Amniotic epithelial cell (primary cell): ENCODE results near the gene PTPA.
"Not testable (repeated sequence)": the region's sequence is repeated elsewhere in the genome, so short reads cannot be mapped to it uniquely, and the experiment has no call there.

Experiments
- DNase-seq: peaks from one replicate; pipeline ENCODE4 v3.0.0-alpha.2; 2010; ENCODE audit warnings: low read depth

PTPA gene

DNA sequence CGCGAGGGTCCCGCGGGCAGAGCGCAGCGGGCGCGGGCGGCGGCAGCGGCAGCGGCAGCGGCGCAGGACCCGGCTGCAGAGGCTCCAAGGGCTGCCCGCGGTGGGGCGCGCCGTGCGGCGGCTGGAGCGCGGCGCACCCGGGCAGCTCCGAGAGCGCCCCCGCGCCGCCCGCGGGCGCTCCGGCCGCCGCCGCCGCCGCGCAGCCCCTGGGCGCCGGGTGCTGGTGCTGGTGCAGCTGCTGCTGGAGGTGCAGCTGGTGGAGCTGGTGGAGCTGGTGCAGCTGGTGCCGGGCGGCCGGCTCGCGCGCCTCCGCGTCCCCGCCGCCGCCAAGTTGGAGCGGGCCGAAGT, 66.2 kb downstream of the PTPA start:
- DNase-seq = no peak

DNA sequence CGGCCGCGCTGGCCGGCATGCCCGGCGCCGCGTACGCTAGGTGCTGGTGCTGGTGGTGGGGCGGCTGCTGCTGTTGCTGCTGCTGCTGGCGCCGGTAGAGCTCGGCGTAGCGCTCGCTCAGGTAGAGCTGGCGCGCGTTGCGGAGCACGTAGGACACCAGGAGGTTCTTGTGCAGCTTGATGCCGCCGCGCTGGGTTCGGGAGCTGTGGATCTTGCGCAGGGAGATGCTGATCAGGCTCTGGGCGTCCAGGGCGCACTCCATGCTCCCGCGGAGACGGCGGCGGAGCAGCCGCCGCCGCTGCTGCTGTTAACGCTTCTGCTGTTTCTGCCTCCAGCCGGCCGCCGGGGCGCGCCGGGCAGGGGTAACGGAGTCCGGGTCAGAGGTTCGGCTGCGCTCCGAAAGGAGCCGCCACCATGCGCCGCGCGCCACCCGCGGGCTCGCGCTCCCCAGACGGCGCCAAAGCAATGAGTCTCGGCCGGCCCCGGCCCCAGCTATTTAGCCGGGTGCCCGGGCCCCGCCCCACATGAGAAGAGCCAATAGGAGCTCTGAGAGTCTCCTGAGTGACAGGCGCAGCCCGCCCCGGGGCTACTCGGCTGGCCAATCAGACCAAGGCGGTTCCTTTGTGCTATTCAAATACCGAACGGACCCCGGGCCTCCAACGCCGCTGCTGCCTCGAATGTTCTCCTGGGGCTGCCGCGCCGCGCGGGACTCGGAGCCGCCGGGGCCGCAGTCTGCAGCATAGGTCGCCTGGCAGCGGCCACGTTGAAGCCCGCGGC, 66.8 kb downstream of the PTPA start, which contains the start of gene IER5L:
IER5L (minus strand) TSS at position 471 of the 777 bp plus-strand sequence; CDS start at position 262, 209 bp downstream.
- DNase-seq = peak; percentile 90

DNA sequence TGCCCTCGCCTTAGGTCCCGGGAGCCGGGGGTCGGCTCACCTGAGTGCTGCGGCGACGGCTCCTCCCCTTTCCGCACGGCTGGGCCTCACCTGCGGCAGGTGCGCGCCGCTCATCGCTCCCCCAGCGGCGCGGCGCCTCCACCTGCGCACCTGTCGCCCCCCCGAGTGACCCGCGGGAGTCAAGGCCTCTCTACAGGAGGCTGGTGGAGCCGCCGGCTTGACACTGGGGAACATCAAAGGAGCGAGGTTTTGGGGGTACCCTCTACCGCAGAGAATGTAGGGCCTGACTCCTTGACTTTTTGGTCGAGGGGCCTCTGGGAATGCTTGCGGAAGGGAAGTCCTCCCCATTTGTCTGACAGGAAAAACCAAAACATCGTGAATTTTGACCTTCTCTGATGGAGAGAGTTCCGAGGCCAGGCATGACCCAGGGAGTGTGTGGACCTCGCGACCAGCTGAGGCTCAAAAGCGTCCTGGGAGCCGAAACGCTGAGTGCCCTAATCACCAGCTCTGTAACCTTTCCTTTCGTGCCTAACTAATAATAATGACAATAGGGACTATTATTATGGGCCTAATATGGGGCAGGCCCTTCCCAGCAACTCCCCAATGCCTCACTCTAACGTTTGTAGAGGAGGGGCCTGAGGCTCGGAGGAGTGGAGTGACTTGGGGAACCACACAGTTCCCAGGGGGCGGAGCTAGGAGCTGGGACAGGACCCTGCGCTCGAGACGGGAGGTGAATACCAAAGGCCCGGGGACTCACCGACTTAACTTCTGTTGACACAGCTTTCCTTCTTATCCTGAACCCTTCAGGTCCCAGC, 67.6 kb downstream of the PTPA start:
- DNase-seq = no peak

DNA sequence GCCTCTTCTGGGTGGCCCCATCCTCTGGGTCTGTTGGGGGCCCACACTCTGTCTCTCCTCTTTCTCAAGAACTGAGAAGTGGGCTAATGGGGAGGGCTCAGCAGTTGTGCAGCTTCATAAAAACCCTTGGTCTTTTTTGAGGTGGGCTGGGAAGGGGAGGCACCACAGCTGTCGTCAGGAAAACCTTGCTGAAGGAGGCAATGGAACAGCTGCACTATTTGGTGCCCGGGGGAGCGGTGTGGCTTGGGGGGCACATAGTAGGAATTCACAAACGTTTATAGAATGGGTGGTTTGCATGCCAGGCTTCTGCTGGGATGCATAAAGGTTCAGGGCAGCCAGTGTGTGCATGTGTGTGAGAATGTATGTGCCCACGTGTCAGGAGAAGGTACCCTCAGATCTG, 70.0 kb downstream of the PTPA start:
- no peak for DNase-seq

DNA sequence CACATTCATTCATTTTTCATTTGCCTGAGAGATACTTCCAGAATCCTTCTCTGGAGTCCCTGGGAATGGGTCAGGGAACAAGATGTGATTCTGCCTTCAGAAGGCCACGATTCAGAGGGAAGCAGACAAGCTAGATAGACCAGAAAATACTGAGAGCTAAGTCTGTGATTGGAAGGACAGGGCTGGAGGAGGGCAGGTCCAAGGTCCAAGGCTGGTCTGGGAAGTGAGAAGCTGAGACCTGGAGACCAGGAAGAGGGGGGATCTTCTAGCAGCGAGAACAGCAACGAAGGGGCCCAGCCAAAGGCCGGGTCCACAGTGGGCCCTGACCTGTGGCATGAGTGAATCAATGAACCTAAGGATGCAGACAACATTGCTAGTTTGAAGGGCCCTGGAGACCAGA, 70.9 kb downstream of the PTPA start:
- no peak for DNase-seq

DNA sequence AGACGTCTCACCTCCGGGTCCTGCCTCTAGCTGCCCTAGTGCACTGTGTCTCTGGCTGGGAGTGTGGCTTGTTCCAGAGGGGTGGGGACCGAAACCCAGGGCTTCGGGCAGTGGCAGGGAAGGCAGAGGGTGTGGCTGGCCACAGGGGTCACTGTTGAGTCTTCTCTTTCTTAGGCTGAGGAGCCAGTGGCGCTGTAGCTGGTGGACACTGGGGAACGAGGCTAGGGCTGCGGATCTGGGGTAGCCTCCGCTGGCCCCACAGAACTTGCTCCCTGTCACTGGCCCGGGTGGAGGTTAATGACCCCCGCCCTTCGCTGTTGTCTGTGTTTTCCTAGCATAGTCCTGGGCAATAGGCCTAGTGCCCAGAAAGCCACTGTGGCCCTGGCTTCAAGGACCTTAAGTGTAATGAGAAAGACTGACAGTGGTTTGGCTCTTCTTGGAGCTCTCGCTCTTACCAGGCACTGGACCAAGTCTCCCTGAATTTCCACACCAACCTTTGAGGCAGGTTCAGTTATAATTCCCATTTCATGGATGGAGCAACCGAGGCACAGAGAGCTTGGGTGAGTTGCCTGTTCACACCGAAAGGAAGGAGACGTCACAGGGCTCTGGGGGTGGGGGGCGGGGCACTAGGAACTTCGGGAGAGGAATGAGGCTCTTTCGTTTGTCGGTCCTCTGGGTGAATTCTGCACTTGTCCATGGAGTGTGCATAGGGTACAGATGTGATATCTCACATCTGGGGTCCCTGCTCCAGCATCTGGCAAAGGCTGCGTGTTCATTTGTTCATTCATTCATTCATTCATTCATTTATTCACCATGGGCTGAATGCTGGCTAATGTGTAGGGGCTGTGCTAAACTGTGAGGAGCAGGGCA, 71.6 kb downstream of the PTPA start:
- DNase-seq = peak; percentile 36

DNA sequence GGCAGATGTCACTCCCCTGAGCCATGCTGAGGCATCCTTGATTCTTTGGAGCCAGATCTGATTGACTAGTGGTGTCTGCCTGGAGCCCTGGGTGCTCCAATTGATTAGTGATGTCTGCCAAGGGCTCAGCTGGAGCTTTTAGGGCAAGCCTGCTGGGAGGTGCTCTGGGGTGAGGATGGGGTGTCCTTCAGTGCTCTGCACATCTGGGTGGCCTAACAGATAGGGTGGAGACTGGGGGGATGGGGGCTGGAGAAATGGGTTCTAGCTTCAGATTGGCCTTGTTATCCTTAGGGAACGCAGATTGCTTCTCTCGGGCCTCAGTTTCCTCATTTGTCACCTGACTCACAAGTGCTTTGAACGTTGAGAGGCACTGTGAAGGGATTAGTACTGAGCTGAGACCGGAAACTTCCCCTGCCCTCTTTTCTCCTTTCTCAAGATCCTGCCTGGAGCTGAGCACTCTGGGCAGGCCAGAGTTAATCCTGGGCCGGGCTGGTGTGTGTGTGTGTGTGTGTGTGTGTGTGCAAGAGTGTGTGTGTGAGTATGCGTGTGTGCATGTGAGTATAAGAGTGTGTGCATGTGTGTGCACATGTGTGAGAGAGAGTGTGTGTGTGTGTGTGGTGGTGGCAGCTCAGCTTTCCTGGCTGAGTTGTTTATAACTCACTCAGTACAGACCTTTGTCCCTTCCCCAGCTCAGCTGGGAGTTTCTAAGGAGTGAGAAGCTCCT, 72.4 kb downstream of the PTPA start:
- DNase-seq = peak; percentile 28

DNA sequence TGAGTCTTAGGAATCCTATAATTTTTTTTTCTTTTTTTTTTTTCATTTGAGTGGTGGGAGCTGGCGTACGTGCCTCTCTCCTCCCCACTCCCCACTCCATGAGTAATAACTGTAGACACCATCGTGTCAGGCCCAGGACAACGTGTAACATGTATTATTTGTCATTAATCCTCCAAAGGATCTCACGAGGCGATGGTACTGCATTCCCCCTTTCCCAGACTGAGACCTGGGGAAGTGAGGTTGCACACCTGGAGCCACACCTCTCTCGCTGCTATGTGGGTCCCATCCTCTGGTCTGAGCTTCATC, 73.0 kb downstream of the PTPA start:
- no peak for DNase-seq

DNA sequence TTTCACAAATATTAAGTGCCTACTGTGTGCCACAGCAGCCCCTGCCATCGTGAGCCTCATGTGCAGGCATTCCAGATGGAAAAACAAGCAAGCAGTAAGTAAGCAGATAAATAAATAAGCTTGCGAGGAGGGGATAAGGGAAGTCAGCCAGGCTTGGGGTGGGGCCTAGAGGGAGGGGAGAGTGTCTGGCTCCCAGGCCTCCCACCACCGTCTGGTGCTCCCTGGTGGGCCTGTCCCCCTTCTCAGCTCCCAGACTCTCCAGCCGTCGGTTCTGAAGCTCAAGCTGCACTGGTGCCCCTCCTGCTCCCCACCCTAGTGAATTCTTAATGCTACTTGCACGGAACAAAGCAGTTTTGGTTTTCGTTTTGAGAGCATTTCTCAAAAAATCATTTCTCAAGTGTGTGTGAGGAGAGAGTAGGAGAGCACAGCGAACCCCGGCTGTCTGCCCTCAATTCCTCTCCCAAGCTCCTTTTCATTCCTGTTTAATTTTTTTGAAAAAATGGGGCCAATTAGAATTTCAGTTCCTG, 73.4 kb downstream of the PTPA start:
- DNase-seq = no peak

DNA sequence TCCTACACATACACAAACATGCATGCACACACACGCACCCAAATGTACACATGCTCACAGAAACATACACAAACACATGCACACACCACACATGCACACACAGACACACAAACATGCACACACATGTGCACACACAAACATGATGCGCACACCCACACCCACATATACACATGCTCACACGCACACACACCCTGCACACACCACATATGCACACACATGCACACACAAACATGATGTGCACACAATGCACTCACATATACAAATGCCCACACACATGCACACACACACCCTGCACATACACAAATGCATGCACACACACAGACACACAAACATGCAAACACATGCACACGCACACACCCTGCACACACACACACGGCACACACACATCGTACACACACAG, 74.2 kb downstream of the PTPA start:
- DNase-seq = no peak

DNA sequence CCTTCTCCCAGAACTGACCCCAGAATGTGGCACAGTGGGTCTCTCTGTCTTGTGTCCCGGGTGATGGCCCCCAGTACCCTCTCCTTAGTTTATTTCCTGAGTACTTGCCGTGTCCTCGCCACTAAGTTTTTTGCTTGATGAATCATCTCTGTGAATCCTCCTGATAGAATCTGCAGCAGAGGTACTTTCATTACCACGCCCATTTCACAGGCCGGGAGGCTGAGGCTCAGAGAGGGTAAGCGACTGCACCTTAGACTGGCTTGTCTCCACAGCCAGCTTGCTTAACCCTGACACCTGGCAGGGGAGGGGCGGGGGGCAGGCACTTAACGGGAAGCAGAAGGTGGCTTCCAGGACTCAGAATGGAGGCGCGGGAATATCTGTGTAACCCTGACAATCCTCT, 74.8 kb downstream of the PTPA start:
- peak; percentile 24 for DNase-seq

DNA sequence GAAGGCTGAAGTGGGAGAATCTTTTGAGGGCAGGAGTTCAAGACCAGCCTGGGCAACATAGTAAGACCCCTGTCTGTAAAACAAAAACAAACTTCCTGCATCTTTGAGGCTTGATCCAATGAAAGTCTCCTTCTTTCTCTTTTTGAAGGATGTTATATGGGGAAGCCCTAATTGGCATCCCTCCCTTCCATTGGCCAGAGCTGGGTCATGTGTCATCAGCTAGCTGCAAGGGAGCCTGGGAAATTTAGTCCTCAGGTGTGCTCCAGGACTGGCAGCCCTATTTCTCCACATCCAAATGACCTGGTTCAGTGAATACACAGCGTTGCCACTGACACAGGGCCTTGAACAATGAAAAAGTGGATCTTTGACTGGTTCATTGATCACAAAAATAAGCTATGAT, 75.8 kb downstream of the PTPA start:
- DNase-seq = no peak

DNA sequence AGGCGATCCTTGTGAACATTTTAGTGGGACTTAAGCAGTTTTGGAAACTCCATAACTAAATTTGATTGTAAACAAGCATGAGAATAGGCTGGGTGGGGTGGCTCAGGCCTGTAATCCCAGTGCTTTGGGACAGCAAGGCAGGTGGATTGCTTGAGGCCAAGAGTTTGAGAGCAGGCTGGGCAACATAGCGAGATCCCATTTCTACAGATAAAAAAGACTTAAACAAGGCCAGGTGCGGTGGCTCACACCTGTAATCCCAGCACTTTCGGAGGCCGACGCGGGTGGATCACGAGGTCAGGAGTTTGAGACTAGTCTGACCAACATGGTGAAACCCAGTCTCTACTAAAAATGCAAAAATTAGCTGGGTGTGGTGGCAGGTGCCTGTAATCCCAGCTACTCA, 78.8 kb downstream of the PTPA start:
- not testable (repeated sequence) for DNase-seq

DNA sequence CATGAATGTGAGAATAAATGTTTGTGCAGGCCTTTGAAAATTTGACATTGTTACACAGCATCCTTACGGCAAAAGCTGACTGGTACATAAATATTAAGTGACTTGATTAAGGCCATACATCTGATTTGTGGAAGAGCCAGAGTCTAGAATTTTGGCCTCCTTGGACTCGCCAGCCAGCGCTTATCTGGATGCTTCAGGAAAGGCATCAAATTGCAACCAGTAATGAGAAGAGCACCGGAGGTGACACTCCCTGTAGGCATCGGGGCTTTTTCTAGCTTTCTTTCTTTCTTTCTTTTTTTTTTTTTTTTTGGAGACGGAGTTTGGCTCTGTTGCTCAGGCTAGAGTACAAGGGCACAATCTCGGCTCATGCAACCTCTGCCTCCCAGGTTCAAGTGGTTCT, 80.0 kb downstream of the PTPA start:
- no peak for DNase-seq

DNA sequence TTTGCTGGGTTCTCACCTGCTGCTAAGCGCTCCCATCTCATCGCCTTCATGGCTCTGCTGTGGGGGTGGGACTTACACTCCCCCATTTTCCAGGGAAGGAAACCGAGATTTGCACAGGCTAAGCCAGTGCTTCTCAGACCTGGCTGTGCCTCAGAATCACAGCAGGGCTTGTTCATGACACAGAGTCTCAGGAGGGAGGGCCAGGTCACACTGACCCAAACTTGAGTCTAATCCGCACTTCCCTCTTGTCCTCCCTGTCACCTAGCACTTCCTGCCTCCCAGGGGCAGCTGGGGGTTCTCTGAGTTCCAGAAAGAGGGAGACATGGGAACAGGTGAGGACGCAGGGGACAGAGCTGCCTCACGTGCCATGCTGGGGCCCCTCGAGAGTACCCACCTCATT, 82.4 kb downstream of the PTPA start:
- DNase-seq = no peak

DNA sequence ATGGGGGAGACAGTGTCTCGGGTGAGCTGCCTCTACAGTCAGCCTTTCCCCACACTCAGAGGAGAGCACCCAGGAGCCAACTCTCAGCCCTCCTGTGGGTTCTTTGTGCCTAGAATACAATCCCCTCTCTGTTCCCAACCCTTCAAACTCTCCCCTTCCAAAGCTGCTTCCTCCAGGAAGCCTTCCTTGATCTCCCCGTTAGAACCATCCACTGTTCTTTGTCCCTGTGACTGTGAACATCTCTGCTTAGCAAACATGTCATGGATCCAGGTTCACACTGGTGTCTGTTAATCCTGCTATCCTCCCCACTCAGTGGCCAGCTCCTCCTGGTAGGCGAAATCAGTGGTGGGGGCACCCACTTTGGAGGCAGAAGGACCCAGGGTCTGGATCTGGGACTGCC, 83.0 kb downstream of the PTPA start:
- DNase-seq = no peak

DNA sequence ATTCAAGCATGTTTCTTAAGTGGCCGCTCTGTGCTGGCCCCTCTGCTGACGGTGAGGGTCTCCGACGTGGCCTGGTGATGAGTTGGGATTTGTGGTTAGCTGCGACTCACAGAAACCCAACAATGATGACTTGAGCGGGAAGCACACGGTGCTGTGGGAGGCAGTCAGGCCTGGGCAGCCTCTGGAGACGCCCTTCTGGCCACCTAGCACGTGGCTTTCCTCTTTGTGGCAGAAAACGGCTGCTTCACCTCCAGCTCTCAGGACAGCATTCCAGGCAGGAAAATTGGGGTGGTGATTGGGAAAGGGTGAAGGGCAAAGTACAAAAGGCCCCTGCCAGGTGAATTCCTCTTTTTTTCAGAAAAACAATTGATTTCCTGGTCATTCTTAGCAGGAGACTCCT, 84.4 kb downstream of the PTPA start:
- DNase-seq = no peak

DNA sequence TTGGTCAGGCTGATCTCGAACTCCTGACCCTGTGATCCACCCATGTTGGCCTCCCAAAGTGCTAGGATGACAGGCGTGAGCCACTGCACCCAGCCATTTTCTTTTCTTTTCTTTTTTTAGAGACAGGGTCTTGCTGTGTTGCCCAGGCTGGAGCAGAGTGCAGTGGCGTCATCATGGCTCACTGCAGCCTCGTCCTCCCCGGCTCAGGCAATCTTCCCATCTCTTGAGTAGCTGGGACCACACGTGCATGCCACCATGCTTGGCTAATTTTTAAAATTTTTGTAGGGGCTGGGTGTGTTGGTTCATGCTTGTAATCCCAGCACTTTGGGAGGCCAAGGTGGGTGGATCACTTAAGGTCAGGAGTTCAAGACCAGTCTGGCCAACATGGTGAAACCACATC, 85.8 kb downstream of the PTPA start:
- not testable (repeated sequence) for DNase-seq

DNA sequence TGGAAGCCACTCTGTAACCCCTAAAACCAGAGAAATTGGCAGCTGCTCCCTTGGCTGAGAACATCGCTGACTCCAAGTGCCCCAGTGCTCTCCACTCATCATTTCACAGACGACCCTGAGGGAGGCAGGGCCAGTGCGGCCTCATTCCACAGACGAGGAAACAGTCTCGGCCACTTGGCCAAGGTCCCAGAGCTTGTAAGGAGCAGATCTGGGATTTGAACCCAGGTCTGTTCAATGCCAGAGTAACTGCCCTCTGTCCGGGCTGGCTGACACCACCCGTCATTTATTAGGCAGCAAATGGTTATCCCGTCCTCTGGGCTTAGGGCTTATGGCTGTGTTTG, 86.7 kb downstream of the PTPA start:
- DNase-seq = no peak
